B cell (primary cell): ENCODE data around the gene MRPL52. TPM values are rescaled to one million over a fixed set of nuclear protein-coding genes. Genes with fewer than 3 reads are reported as not detected.
A peak's percentile ranks its signal among the peaks of the same experiment; 100 is the strongest.

Experiments
- ATAC-seq: fragments of 200-7000 bp; cut with Tn5 transposase; one replicate; pipeline ENCODE4 v1.10.0; 2021; ENCODE audit warnings: low read depth, mild to moderate bottlenecking, moderate number of reproducible peaks, moderate library complexity
- CTCF ChIA-PET: fragments of 350-600 bp; sonication (Branson Sonifier 250); formaldehyde crosslinking; loops from one replicate; lab custom pipeline; 2021; ENCODE audit warnings: antibody characterized with exemption, inconsistent platforms; lab: Charles Lee
- POLR2A ChIA-PET: fragments of 350-600 bp; sonication (Branson Sonifier 250); formaldehyde crosslinking; loops from one replicate; lab custom pipeline; 2021; ENCODE audit warnings: antibody characterized with exemption; lab: Charles Lee
- DNase-seq: peaks from one replicate; pipeline ENCODE4 v3.0.0; 2013
- H2AFZ ChIP-seq: 2 replicates; pipeline ENCODE4 v1.6.1; 2012; ENCODE audit warnings: mild to moderate bottlenecking, low read depth, low read length; ENCODE audit not compliant: insufficient read depth, poor library complexity, severe bottlenecking
- H3K27ac ChIP-seq, 2 donors: 1 replicate in 1 of 2; 2 replicates in 1 of 2; pipeline ENCODE4 v1.5.1; 2012 to 2013; ENCODE audit warnings: low read length in 2 of 2, mild to moderate bottlenecking in 2 of 2, moderate library complexity in 1 of 2
- H3K27me3 ChIP-seq, 4 experiments: fragments of 200-600 bp in 1 of 4; sonication (generic) in 1 of 4; replicated peaks in 1 of 4; 1 replicate in 2 of 4; 2 replicates in 2 of 4; pipeline versions ENCODE4 v1.6.1 to v1.7.0; 2013 to 2016; ENCODE audit warnings: low read length in 3 of 4, mild to moderate bottlenecking in 2 of 4, mixed read lengths in 1 of 4, moderate library complexity in 1 of 4; ENCODE audit not compliant: insufficient read depth in 4 of 4, control insufficient read depth in 3 of 4; ENCODE audit errors: control extremely low read depth in 1 of 4
- H3K36me3 ChIP-seq, 2 experiments: replicated peaks in 1 of 2; 1 replicate in 1 of 2; 2 replicates in 1 of 2; pipeline versions ENCODE4 v1.6.1 to v1.7.1; 2013; ENCODE audit warnings: low read length in 1 of 2; ENCODE audit not compliant: insufficient read depth in 2 of 2, control insufficient read depth in 1 of 2; ENCODE audit errors: control extremely low read depth in 1 of 2, extremely low read depth in 1 of 2
- H3K4me1 ChIP-seq, 2 donors: fragments of 200-600 bp in 1 of 2; sonication (generic) in 1 of 2; 1 replicate in 1 of 2; 2 replicates in 1 of 2; pipeline versions ENCODE4 v1.5.1 to v1.6.1; 2013 to 2017; ENCODE audit warnings: low read length in 2 of 2; ENCODE audit not compliant: control insufficient read depth in 2 of 2, insufficient read depth in 2 of 2
- H3K4me2 ChIP-seq: replicated peaks from 2 replicates; pipeline ENCODE3; 2012; ENCODE audit warnings: mild to moderate bottlenecking, low read depth, low read length; ENCODE audit not compliant: poor library complexity, severe bottlenecking
- H3K4me3 ChIP-seq, 5 experiments: fragments of 200-600 bp in 1 of 5; sonication (generic) in 1 of 5; 1 replicate in 3 of 5; 2 replicates in 2 of 5; pipeline versions ENCODE4 v1.5.1 to v1.7.0; 2011 to 2016; ENCODE audit warnings: low read length in 4 of 5, mild to moderate bottlenecking in 4 of 5, low read depth in 2 of 5, control low read depth in 1 of 5, moderate library complexity in 1 of 5; ENCODE audit not compliant: insufficient read depth in 1 of 5; ENCODE audit errors: control extremely low read depth in 1 of 5, extremely low read depth in 1 of 5
- H3K79me2 ChIP-seq: fragments of 200-600 bp; sonication (generic); one replicate; pipeline ENCODE4 v1.6.0; 2016; ENCODE audit warnings: low read length; ENCODE audit not compliant: control insufficient read depth, insufficient read depth
- H3K9ac ChIP-seq: fragments of 200-600 bp; sonication (generic); 2 replicates; pipeline ENCODE4 v1.6.1; 2017; ENCODE audit warnings: mild to moderate bottlenecking, low read length, moderate library complexity
- H3K9me3 ChIP-seq, 3 donors: one replicate each; pipeline versions ENCODE4 v1.6.1 to v1.7.1; 2013; ENCODE audit warnings: low read length in 2 of 3; ENCODE audit not compliant: control insufficient read depth in 2 of 3, insufficient read depth in 1 of 3; ENCODE audit errors: control extremely low read depth in 1 of 3
- H4K20me1 ChIP-seq: 2 replicates; pipeline ENCODE4 v1.6.0; 2012; ENCODE audit warnings: mild to moderate bottlenecking, low read length; ENCODE audit not compliant: insufficient read depth, control insufficient read depth, poor library complexity, severe bottlenecking
- H3K27ac Mint-ChIP-seq: one replicate; pipeline ENCODE4 v1.8.0; 2021; ENCODE audit warnings: mixed read lengths
- H3K27me3 Mint-ChIP-seq: one replicate; pipeline ENCODE4 v1.8.0; 2021; ENCODE audit warnings: mixed read lengths
- H3K4me1 Mint-ChIP-seq: one replicate; pipeline ENCODE4 v1.8.0; 2021; ENCODE audit warnings: mixed read lengths
- H3K4me3 Mint-ChIP-seq: one replicate; pipeline ENCODE4 v1.8.0; 2021; ENCODE audit warnings: mixed read lengths
- H3K9me3 Mint-ChIP-seq: one replicate; pipeline ENCODE4 v1.8.0; 2022; ENCODE audit warnings: mixed read lengths; ENCODE audit not compliant: insufficient read depth
- CTCF ChIP-seq: fragments of 200-600 bp; IDR thresholded peaks from one replicate; pipeline ENCODE4 v1.8.0; 2022; ENCODE audit warnings: antibody characterized with exemption, mild to moderate bottlenecking
- EZH2 ChIP-seq: IDR thresholded peaks from 2 replicates; pipeline ENCODE4 v1.6.1; 2012; ENCODE audit warnings: borderline replicate concordance, low read depth, mild to moderate bottlenecking, moderate library complexity, low read length; ENCODE audit not compliant: insufficient read depth, poor library complexity, severe bottlenecking
- WGBS: methylation state at CpG from one replicate; pipeline ENCODE4 v1.1.5; 2013; ENCODE audit warnings: missing lambda C conversion rate; ENCODE audit not compliant: insufficient coverage; 5-methylcytosine and 5-hydroxymethylcytosine counted together
- intact Hi-C: fragments of 100-400 bp; cut with micrococcal nuclease; formaldehyde crosslinking; loops from one replicate; pipeline ENCODE4 v1.10.0; 2022
- polyA plus RNA-seq: library from polyadenylated mRNA; depleted of rRNA; stranded (reverse); fragments of >200 nt; gene quantifications from 2 replicates; pipeline ENCODE4 v1.2.3, GENCODE V29; 2012
- total RNA-seq, 2 donors: library from RNA; stranded (reverse); fragments of 120-200 nt in 1 of 2; gene quantifications; 1 replicate in 1 of 2; 2 replicates in 1 of 2; pipeline versions ENCODE4 v1.2.3 to v1.2.4, GENCODE V29; 2013 to 2022

MRPL52 gene
- total and polyA plus RNA-seq, 2 donors (not counting 1 experiment from before 2014, with no cell fraction given) = 37.4 to 91.6 TPM

- TF ChIP-seq EZH2 = no peak
- no peak for TF ChIP-seq CTCF
- Histone ChIP-seq H3K9me3 (no peaks in the 10 kb centered on the region), H3K9ac (no peak overlapping the region), H3K79me2 (peaks cover 8% of the 10 kb centered on the region), H3K27ac (no peak overlapping the region), H3K36me3 (peaks cover 0 to 22% of the 10 kb centered on the region in 2 experiments), H3K4me3 (no peak overlapping the region), H4K20me1 (peaks cover 3% of the 10 kb centered on the region), H2AFZ (no peak overlapping the region), H3K27me3 (no peaks in the 10 kb centered on the region), H3K4me2 (peak overlapping the region; percentile 12), H3K4me1 (peaks cover 29 to 57% of the 10 kb centered on the region in 2 donors)
- intact Hi-C loops = no loop called here
- no peak for ATAC-seq
- peak; percentile 78 for DNase-seq
- Mint-ChIP-seq H3K4me1 (peaks cover 53% of the 10 kb centered on the region), H3K4me3 (no peak overlapping the region), H3K27me3 (no peaks in the 10 kb centered on the region), H3K27ac (peak overlapping the region; percentile 71), H3K9me3 (no peaks in the 10 kb centered on the region)
- WGBS = 48% methylated on average over 4 of the region's 6 CpGs
- ChIA-PET POLR2A (interaction anchor here (0.6 to 1.9 kb wide), 3 partner anchors 10 to 368 kb away, joined by 5 to 11 read pairs (median 6); partner anchors contain the start of gene LRP10), CTCF (interaction anchor here (0.5 to 7.0 kb wide), 12 partner anchors 11 to 1457 kb away, joined by 3 to 101 read pairs (median 4); partner anchors contain the start of genes ABHD4, LRP10 and RIPK3)
Observed at GRCh38 chr14:22882529-22883172, 53.0 kb downstream of the MRPL52 start.
